Effector memory CD4-positive, alpha-beta T cell (primary cell): Measurements from ENCODE around the gene TENM4.

Source experiments
- DNase-seq, 3 donors: peaks; one replicate each; pipeline ENCODE4 v3.0.0-alpha.2; 2020
- H3K27ac ChIP-seq: 2 replicates; pipeline ENCODE4 v1.7.0; 2013; ENCODE audit warnings: mild to moderate bottlenecking, low read length, moderate library complexity; ENCODE audit not compliant: insufficient read depth, poor library complexity, severe bottlenecking
- H3K27me3 ChIP-seq: replicated peaks from 2 replicates; pipeline ENCODE4 v1.7.0; 2013; ENCODE audit warnings: mild to moderate bottlenecking, low read length; ENCODE audit not compliant: insufficient read depth, control insufficient read depth, poor library complexity, severe bottlenecking
- H3K36me3 ChIP-seq: 2 replicates; pipeline ENCODE4 v1.7.0; 2013; ENCODE audit warnings: mild to moderate bottlenecking, low read length, moderate library complexity; ENCODE audit not compliant: control insufficient read depth, insufficient read depth
- H3K4me1 ChIP-seq: 2 replicates; pipeline ENCODE4 v1.7.0; 2013; ENCODE audit warnings: low read length, mild to moderate bottlenecking; ENCODE audit not compliant: control insufficient read depth, insufficient read depth, poor library complexity, severe bottlenecking
- H3K4me3 ChIP-seq: 2 replicates; pipeline ENCODE4 v1.7.0; 2013; ENCODE audit warnings: low read length, low read depth, mild to moderate bottlenecking; ENCODE audit not compliant: insufficient read depth, poor library complexity, severe bottlenecking
- H3K9me3 ChIP-seq: 2 replicates; pipeline ENCODE4 v1.7.0; 2013; ENCODE audit warnings: mild to moderate bottlenecking, low read length, moderate library complexity; ENCODE audit not compliant: control insufficient read depth

The TENM4 gene

DNA sequence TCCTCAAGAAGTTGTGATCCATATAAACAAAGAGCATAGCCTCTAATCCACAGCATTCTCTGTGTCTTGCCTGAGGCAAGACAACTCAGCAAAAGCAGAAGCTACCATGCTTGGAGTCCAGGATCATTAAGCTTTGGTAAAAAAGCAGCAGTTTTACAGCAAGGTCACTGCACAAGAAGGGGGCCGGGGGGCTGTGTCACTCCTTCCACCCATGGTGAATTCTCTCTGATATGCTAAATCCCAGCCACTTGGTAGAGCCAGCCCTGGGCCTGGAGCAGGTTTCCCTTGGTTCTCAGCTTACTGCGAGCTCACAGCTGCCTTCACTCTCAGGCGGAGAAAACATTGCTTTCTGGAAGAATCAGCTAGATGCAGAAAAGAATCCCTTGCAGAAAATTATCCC is 144.7 kb downstream of the TENM4 start:
- Histone ChIP-seq H3K4me1 (no peaks in the 10 kb centered on the region), H3K9me3 (no peaks in the 10 kb centered on the region), H3K4me3 (no peak overlapping the region), H3K27ac (no peak overlapping the region), H3K27me3 (no peaks in the 10 kb centered on the region), H3K36me3 (no peaks in the 10 kb centered on the region)
- no peak for DNase-seq

DNA sequence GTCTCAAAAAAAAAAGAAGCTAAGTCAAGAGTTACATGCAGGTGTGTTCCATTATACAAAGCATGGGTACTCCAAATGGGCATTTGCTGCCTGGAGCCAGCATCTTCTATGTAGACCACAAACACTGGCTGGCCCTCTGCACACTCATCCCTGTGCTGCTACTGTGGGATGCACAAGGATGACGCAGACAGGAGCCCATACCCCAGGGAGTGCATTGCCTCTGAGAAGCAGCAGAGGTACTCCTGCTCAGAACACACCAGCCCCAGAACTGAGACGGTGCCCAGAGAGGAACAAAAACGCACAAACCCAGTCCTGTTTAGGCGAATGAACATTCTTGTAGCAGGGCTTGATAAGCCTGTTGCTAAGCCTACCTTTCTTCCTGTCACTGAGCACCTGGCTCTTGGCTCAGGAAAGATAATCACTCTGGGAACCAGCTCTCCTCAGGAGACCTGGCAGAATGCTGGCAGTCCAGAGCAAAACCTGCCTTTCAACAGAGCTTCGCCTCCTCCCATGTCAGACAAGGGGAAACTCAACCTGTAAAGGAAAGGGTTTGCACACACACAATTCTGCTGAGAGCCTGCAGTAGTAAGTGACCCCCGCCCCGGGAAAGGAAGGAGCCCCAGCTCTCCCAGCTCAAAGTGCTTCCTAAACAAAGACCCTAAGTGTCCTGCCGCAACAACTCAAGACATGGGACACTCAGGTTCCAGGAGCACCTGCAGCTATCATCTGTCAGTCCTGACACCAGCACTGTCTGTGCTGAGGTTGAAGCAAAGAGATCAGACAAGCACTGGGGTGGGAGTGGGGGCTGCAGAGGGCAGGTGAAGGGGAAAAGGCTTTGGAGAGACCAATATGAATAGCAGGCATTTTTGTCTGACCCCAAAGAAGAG is 145.7 kb downstream of the TENM4 start:
- no peak overlapping the region for H3K4me3 ChIP-seq
- H3K9me3 ChIP-seq = no peaks in the 10 kb centered on the region
- no peak overlapping the region for H3K27ac ChIP-seq
- H3K36me3 ChIP-seq = no peaks in the 10 kb centered on the region
- H3K27me3 ChIP-seq = no peaks in the 10 kb centered on the region
- DNase-seq = no peak
- H3K4me1 ChIP-seq = no peaks in the 10 kb centered on the region

DNA sequence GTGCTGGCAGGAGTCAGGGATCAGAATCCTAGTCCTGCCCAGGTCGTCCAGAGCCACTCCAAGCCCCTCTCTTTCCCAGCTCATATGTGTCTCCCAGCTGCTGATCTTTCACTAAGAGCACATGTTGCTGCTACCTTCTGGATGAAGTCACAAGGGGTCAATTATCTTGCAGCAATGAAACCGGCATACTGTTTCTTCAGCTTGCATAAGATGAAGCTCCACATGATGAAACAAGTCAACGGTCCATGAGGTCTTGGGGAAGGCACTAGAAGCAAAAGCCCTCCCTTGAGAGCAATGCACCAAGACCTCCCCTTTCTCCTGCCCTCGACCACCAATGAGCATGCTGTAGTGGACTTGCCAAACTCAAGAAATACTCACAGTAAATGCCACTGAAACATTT is 148.9 kb downstream of the TENM4 start:
- no peak overlapping the region for H3K4me3 ChIP-seq
- no peaks in the 10 kb centered on the region for H3K9me3 ChIP-seq
- H3K27ac ChIP-seq = no peak overlapping the region
- DNase-seq = no peak
- no peaks in the 10 kb centered on the region for H3K36me3 ChIP-seq
- H3K4me1 ChIP-seq = no peaks in the 10 kb centered on the region
- no peaks in the 10 kb centered on the region for H3K27me3 ChIP-seq

DNA sequence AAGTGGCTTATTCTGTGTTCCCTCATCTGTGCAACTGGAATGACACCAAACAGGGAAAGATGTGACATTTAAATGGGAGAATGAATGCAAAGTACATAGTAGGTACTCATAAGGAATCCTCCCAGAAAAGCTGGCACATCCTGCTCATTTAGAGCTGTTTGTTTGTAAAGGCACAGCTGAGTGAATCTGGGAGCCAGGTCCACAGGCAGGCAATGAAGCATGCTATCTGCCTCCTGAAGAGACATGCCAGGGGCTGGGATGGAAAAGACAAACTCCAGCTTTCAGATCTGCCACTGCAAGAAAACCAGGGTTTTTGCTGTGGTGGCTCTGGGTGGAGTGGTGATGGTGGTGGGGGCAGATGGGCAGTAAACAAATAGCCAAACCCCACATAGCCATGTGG is 150.1 kb downstream of the TENM4 start:
- Histone ChIP-seq H3K4me1 (no peaks in the 10 kb centered on the region), H3K27me3 (no peaks in the 10 kb centered on the region), H3K9me3 (no peaks in the 10 kb centered on the region), H3K27ac (no peak overlapping the region), H3K4me3 (no peak overlapping the region), H3K36me3 (no peaks in the 10 kb centered on the region)
- DNase-seq = no peak

DNA sequence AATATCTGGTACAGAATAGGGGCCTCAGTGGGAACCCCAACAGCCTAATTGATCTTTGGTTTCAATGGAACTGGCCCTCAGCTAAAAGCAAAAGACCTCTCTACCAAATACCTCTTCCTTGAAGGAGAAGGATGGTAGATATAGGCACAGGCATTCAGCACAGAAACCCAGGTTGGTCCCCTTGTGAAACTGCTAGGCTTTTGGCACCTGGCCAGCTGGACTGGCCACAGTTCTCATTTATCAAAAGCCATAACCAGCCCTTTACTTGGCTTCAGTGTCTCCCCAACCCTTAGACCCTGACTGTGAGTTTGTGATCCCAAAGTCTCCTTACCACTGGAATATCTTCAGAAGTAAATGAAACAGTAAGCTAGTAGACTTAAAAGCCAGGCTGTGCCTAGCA is 152.9 kb downstream of the TENM4 start:
- Histone ChIP-seq H3K36me3 (no peaks in the 10 kb centered on the region), H3K4me1 (no peaks in the 10 kb centered on the region), H3K4me3 (no peak overlapping the region), H3K9me3 (no peaks in the 10 kb centered on the region), H3K27me3 (no peaks in the 10 kb centered on the region), H3K27ac (no peak overlapping the region)
- no peak for DNase-seq

DNA sequence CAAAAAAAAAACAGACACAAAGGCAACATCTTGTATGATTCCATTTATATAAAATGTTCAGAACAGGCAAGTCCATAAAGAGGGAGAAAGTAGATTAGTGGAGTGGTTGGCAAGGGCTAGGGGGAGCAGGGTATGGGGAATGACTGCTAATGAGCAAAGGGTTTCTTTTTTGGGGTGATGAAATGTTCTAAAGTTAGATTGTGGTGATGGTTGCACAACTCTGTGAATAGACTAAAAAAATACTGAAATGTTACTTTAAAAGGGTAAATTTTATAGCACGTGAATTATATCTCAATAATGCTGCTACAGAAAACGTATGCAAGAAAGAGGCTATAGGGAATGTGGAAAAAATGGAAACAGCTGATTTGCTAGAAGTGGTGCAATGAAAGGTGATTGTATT is 155.1 kb downstream of the TENM4 start:
- Histone ChIP-seq H3K27ac (no peak overlapping the region), H3K4me1 (no peaks in the 10 kb centered on the region), H3K27me3 (no peaks in the 10 kb centered on the region), H3K4me3 (no peak overlapping the region), H3K36me3 (no peaks in the 10 kb centered on the region), H3K9me3 (no peaks in the 10 kb centered on the region)
- no peak for DNase-seq

- Histone ChIP-seq H3K9me3 (no peaks in the 10 kb centered on the region), H3K27me3 (no peaks in the 10 kb centered on the region), H3K4me1 (no peaks in the 10 kb centered on the region), H3K4me3 (no peak overlapping the region), H3K36me3 (no peaks in the 10 kb centered on the region), H3K27ac (no peak overlapping the region)
- DNase-seq = no peak
Observed at GRCh38 chr11:79276736-79277325, 164.0 kb downstream of the TENM4 start.

- Histone ChIP-seq H3K27me3 (no peaks in the 10 kb centered on the region), H3K9me3 (no peaks in the 10 kb centered on the region), H3K36me3 (no peaks in the 10 kb centered on the region), H3K27ac (no peak overlapping the region), H3K4me1 (no peaks in the 10 kb centered on the region), H3K4me3 (no peak overlapping the region)
- DNase-seq = no peak
Observed at GRCh38 chr11:79274636-79275331, 166.0 kb downstream of the TENM4 start.

GRCh38 chr11:79273781-79274180 is 167.0 kb downstream of the TENM4 start:
- Histone ChIP-seq H3K27ac (no peak overlapping the region), H3K4me1 (no peaks in the 10 kb centered on the region), H3K4me3 (no peak overlapping the region), H3K27me3 (no peaks in the 10 kb centered on the region), H3K36me3 (no peaks in the 10 kb centered on the region), H3K9me3 (no peaks in the 10 kb centered on the region)
- no peak for DNase-seq
